HG03135 (cell line): ENCODE results near the gene ZRANB3.

Source experiments
- ATAC-seq: cut with Tn5 transposase; IDR thresholded peaks from one replicate; pipeline ENCODE4 v1.9.1; 2021; ENCODE audit warnings: mild to moderate bottlenecking, moderate library complexity; ENCODE audit not compliant: unreplicated experiment

Gene ZRANB3

DNA sequence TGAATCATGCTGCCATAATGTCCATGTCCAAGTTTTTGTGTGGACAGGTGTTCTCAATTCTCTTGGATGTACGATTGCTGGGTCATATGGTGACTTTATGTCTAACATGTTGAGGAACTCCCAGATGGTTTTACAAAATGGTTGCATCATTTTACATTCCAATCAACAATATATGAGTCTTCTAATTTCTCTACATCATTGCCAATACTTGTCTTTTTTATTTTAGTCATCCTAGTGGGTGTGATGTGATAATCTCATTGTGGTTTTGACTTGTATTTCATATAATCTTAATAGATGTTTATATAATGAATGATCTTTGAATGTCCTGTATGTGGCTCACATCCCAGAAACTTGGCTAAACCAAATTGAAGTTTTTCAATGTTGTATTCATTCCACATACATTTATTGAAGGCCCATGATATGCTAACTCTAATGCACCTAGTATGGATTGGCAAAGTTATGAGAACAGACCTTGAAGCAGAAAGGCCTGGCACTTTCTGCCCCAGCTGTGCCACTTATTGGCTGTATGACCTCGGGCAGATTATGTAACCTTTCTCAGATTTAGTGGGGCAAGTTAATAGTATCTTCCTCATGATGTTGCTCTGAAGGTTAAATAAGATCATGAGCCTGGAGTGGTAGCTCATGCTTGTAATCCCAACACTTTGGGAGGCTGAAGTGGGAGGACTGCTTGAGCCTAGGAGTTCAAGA is 273.5 kb downstream of the ZRANB3 start:
- ATAC-seq: no peak

- no peak for ATAC-seq
These were observed 274.3 kb downstream of the ZRANB3 start for GRCh38 chr2:135256531-135257260.

- ATAC-seq: no peak
These were observed 275.8 kb downstream of the ZRANB3 start for GRCh38 chr2:135255208-135255607.

DNA sequence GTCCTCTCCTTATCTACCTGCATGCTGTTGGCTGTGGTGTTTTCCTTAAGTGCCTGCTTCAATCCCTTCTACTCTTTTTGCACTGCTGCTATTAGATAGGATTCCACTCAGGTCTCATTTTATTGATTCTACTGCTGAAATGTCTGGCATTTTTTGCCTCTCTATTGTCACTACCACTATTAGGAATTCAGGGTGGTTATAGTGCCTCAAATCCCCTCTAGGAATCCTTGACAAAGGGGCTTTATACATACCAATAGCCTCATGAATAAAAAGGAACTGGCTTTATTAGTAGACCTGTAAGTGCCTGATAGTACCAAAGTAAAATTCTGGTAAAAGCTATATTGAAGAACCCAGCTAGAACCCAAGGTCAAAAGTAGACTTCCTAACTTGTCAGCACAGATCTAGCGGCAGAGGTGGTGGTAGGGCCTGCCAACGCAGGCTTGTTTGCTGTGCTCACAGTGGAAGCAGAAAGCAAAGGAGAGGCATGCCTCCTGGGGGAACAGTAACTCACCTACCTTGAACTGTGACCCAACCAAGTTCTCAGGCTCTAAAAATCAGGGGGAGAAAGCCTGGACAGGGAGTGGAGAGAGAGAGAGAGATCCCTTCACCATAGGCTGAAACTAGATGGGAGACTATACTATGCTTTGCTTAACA is 278.1 kb downstream of the ZRANB3 start:
- no peak for ATAC-seq

DNA sequence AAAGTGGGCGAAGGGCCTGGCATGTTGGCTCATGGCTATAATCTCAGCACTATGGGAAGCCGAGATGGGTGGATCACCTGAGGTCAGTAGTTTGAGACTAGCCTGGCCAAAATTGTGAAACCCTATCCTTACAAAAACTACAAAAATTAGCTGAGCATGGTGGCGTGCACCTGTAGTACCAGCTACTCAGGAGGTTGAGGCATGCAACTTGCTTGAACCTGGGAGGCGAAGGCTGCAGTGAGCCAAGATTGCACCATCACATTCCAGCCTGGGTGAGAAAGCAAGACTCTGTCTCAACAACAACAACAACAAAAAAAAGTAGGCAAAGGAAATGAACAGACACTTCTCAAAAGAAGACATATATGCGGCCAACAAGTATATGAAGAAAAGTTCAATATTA is 282.4 kb downstream of the ZRANB3 start:
- no peak for ATAC-seq

GRCh38 chr2:135246711-135247270 is 284.2 kb downstream of the ZRANB3 start:
- no peak for ATAC-seq

DNA sequence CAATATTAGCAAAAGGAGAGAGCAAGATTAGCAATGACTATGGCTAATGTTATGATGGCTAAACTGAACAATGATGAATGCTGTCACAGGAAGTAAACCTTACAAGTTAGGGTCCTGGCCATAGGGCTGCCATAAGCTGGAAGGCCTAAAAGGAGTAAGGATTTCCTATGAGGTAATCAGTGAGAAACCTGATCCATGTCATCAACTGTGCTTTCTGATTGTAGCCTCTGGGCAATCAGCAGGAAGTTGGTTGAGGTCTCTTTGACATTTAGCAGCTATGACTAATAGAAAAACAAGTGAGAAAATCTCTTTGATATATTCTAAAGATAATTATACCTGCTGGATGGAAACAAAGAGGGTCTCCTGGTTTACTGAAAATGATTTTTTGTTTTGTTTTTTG is 285.9 kb downstream of the ZRANB3 start:
- no peak for ATAC-seq

GRCh38 chr2:135238651-135239050 is 292.4 kb downstream of the ZRANB3 start:
- ATAC-seq: no peak

- ATAC-seq: no peak
These were observed 300.9 kb downstream of the ZRANB3 start for GRCh38 chr2:135230150-135230549.

DNA sequence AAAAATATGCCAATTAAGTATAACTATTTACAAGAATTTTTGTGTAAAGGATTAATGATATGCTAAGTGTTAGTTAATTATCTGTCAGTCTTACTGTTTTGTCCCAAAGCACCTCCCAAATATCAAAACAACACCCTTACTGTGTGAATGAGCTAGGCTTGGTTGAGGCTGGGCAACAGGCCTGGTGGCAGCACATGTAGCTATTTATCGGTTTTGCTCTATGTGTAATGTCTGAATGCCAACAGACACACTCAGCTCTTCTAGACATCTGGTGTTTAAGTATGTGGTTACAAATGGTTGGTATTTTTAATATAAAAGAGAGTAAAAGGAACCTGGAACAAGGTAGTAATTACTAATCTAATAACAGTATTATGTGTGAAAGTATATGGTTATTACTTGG is 303.6 kb downstream of the ZRANB3 start:
- ATAC-seq: no peak

- no peak for ATAC-seq
These were observed 304.1 kb downstream of the ZRANB3 start for GRCh38 chr2:135226961-135227360.

DNA sequence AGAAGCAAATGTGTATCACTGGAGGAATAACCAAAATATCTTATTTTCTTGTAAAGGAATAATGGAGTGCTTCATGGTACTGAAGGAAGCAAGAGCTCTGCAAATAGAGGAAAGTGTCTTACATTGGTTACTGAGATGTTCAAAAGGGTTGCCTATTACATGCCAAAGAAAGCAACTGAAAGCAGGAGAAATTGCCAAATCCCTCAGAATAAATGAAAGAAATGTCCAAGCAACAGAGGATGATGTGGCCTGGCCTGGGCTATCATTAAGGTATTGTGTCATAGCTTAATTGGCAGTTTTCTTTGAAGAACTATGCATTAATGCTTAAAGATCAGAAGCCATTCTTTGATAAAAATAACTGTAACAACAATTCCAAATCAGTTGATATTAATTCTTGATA is 305.2 kb downstream of the ZRANB3 start:
- no peak for ATAC-seq

DNA sequence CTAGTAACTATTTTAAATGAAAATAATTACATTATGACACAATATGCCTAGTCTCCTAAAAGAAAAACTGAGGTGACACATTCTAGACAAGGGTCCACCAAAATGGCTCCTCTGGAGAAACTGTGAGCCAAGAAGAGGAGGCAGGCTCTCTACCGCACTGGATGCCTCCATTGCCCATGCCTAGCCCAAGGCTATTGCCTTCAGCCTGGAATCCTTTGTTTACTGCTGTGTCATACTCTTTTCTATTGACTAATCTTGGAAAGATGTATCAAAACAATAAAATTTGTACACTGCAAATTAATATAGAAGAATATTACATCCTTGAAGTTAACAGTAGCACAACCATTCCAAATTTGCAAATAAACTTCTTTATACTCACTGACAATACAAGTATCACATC is 311.8 kb downstream of the ZRANB3 start:
- no peak for ATAC-seq

- no peak for ATAC-seq
These were observed 312.6 kb downstream of the ZRANB3 start for GRCh38 chr2:135218426-135218825.

DNA sequence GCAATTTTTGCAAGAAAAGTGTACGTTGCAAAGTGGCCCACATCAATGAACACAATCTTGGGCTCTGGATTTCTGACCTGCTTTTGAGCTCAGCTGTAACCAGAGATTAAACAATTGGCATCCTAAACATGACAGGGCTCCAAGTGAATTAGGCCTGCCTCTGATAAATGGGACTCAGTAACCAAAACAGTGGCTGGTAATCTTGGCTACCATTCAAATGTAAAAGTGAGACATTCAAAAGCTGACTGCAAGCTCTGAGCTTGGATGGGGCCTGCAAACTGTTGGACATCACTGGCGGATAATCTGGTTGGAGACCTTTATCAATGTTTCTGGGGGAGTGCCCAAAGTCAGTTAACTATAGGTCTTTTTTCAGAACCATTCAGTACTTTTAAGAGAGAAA is 318.3 kb downstream of the ZRANB3 start:
- ATAC-seq: no peak

GRCh38 chr2:135208016-135208415 is 323.0 kb downstream of the ZRANB3 start:
- no peak for ATAC-seq

DNA sequence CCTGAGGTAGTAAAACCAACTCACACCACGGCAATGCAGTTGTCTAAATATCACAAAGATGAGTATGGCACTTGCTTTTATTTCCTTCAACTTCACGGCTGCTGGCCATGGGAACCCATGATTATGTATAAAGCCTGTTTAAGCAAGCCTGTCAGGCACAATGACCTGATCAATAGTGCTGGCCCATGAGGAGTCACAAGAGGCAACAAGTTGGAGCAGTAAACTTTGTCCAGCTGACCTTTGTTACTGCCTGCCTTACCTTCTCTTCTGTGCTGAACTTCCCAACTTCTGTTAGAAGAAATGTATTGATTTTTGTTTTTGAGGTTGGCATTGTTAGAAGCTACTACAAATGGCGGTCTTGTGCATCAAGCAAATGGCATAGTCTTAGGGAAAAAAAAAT is 327.1 kb downstream of the ZRANB3 start:
- no peak for ATAC-seq

DNA sequence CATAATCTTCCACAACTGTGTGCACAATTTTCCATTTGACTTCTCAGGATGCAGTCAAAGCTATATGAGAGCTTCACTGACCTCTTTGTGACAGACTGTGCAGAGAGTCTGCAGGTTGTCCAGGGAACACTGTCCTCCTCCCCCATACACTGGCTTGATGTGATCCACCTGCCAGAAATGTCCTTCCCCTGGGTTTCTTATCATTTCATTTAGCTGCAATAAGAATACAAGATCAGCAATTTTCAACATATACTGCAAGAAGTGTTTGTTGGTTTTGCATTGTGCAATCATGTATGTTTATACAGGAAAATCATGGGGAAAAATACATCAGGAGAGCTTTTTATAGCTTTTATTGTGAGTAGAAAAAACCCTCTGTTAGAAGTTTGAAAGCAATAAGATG is 328.3 kb downstream of the ZRANB3 start:
- no peak for ATAC-seq

GRCh38 chr2:135198481-135198880 is 332.5 kb downstream of the ZRANB3 start:
- no peak for ATAC-seq

DNA sequence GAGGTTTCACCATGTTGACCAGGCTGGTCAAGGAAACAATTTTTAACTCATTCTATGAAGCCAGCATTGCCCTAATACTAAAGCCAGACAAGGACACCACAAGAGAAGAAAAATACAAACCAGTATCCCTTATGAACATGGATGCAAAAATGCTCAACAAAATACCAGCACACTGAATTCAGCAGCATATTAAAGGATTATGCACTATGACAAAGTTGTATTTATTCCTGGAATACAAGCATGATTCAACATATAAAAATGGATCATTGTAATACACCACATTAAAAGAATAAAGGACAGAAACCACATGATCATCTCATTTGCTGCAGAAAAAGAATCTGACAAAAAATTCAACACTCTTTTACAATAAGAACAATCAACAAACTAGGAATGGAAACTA is 340.2 kb downstream of the ZRANB3 start:
- no peak for ATAC-seq

DNA sequence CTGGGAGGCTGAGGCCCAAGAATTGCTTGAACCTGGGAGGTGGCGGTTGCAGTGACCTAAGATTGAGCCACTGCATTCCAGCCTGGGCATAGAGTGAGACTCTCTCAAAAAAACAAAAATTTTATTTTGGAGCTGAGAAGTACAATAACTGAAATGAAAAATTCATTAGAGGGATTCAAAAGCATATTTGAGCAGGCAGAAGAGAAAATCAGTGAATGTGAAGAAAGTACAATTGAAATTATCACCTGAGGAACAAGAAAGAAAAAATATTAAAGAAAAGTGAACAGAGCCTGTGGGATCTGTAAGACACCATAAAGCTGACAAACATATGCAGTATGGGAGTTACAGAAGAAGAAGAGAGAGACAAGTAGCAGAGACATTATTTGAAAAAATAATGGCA is 341.9 kb downstream of the ZRANB3 start:
- no peak for ATAC-seq

GRCh38 chr2:135187270-135187669 is 343.7 kb downstream of the ZRANB3 start:
- ATAC-seq: no peak
